Umbilical cord (tissue), 2 donors: ENCODE measurements around the gene CCM2L. TPM values are rescaled to one million over a fixed set of nuclear protein-coding genes. Genes with fewer than 3 reads are reported as not detected.
A peak's percentile ranks its signal among the peaks of the same experiment; 100 is the strongest.

Experiments used
- DNase-seq: peaks from one replicate; pipeline ENCODE4 v3.0.0-alpha.2; 2015; ENCODE audit warnings: low spot score
- total RNA-seq: library from RNA; depleted of rRNA; stranded (reverse); fragments of >200 nt; gene quantifications from one replicate; pipeline ENCODE4 v1.2.3, GENCODE V29; 2014; ENCODE audit warnings: low replicate concordance; ENCODE audit not compliant: insufficient read depth

The CCM2L gene
- total RNA-seq, 1 donor from 2014 or later, result 7.9 TPM

DNA sequence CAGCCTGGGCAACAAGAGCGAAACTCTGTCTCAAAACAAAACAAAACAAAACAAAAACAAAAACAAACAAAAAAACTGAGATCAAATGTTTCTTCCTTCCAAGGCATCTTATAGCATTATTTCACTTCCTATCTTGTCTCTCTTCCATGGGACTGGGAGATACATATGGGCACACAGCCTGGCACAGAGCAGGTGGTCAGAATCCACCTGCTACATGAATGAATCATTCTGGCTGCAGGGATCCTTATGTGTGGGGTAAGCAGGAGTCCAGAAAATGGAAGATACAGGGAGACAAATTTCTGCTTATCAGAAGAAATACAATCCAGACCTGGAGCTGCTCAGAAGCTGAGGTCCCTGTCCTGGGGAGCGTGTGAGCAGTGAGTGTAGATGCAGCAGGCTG lies 18.2 kb upstream of the CCM2L start:
- DNase-seq, result no peak

DNA sequence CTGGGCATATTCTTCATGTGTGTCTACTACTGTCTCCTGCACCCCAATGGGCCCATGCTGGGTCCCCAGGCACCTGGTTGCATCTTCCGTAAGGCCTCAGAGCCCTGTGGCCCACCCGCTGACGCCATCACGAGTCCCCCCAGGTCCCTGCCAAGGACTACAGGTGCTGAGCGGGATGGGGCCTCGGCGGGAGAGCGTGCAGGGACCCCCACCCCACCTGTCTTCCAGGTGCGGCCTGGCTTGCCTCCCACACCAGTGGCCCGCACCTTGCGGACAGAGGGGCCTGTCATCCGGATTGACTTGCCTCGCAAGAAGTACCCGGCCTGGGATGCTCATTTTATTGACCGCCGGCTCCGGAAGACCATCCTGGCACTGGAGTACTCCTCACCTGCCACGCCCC lies 13.2 kb upstream of the CCM2L start:
- no peak for DNase-seq

DNA sequence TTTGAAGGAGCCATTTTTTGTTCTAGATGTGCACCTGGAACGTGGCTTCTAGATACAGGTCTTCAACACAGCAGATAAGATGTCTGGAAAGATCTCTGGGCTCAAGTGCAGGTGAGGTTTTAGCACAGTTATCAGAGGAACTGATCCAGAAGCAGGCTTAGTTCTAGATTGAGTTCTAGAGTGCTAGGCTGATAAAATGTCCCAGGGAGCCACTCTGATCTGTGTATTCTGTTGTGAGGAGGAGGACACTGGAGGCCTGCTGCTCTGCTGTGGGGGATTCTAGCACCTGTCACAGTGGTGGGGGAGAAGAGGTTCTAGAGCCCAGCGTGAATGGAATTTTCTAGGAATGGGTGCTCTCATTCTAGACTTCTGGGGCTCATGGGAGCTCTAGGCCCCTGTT lies 12.0 kb upstream of the CCM2L start:
- DNase-seq, result no peak

DNA sequence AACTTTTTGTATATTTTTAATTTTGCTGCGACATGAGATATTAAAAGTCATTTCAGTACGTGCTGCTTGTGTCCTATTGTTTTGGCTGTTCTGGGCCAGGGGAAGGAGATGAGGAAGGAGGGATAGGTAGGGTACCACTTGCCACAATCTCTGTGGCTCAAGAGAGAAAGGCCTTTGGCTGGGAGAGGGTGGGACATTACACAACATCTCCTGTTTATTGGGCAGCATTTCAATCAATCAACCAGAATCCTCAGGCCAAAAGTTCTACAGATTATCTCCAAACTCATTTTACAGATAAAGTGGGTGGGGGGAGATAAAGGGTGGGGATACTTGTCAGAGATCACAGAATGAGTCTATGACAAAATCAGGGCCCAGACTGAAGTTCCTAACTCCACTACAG lies 6.9 kb upstream of the CCM2L start:
- DNase-seq, result no peak

DNA sequence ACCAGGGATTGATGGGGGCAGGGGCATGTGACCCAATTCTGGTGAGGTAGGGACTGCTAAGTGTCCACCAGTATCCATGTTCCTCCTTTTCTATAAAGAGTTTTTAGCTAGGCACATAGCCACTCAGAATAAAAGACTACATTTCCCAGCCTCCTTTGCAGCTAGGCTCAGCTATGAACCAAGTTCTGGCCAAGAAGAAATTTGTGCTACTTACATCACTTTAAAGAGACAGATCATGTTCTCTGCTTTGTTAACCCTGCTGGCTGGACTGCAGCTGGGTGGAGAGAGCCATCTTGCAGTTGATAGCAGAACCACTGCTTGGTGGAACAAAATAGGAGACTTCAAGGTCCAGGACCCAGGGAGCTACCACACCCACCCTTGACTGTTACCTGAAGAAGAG lies 5.3 kb upstream of the CCM2L start:
- DNase-seq, result no peak

DNA sequence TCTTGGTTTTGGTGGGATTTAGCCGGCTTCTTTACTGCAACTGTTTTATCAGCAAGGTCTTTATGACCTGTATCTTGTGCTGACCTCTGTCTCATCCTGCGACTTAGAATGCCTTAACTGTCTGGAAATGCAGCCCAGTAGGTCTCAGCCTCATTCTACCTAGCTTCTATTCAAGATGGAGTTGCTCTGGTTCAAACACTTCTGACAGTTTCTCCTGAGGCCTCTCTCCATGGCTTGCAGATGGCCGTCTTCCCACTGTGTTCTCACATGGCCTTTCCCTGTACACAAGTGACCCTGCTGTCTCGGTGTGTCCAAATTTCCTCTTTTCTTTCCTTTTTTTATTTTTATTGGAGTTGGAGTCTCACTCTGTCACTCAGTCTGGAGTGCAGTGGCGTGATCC lies 4.2 kb upstream of the CCM2L start:
- no peak for DNase-seq

DNA sequence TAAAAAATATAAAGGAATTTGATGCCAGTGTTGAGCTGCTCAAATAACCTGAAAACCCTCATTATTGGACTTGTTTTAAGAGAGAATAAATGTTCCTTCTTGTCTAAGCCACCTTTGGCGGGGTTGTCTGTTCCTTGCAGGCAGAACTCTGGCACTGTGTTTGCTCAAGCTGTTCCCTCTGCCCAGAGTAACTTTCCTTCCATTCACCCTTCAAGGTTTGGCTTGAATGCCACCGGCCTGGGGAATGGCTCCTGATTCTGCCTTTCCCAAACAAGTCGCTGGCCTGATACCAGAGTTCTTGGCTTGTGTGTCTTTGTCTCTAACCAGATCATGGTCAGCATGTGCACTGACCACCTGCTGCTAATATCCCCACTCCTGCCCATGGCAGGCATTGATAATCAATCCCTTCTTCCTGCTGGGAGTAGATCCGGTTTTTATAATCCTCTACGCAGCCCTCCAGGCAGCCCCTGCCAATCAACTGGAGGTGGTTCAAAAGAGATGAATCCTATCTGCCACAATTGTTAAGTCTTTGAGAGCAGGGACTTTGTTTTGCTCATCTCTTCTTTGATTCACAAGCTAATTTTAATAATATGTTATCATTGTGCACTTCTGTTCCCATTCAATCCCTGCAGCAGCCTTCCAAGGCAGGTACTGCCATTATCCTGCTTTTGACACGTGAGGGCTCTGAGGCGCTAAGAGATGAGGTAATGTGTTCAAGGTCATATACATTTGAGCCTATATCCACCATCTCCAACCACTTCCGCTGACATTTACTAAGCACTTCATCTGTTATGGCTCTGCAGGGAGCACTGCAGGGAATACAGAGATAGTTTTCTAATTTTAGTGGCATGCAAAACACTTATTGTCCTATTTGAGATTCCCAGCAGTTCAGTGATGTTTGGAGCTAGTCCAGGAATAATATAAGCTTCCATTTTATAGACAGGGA lies 3.1 kb upstream of the CCM2L start:
- no peak for DNase-seq

DNA sequence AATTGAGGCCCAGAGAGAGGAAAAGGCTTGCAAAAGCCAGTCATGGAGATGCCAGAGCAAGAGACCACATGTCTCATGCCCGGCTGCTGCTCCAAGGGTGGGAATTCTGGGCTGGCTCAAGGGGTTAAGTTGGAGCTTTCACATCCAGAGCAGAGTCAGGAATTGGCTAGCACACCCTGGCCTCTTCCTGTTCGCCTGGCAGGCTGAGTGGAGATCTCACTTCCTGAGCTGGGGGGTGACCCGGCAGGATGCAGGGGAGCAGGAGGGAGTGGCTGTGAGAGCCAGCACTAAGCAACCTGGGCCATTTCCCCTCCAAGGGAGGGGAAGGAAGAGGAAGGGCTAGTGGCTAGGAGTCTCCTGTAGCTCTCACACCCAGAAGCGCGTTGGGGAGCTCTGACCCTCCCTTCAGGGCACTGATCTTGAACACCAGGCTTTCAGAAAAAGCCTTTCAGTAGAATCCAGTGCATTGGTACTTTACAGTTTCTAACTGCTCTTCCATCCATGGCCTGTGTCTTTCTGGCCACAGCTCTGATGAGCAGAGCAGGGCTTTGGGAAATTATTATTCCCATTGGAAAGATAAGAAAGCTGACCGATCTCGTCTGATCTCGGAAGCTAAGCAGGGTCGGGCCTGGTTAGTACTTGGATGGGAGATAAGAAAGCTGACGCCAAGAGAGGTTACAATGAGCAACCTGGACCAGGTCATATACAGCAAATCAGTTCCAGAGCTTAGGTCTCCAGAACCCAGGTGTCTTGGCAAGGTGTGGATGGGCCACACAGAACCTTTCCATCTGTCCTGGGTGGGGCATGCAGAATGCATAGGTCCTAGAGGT lies 2.2 kb upstream of the CCM2L start:
- DNase-seq, result peak; percentile 40

DNA sequence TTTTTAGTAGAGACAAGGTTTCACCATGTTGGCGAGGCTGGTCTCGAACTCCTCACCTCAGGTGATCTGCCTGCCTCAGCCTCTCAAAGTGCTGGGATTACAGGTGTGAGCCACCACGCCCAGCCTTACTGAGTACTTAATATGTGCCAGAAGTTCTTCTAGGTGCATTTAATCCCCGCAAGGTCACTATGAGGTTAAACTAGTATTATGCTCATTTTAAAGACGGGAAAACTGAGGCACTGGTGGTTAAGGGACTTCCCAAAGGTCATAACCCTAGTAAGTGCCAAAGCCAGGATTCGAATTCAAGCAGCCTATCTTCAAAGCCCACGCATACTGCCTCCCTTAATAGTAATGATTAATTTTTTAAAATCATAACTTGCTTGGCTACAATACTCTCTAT lies 674 bp upstream of the CCM2L start:
- DNase-seq, result no peak

DNA sequence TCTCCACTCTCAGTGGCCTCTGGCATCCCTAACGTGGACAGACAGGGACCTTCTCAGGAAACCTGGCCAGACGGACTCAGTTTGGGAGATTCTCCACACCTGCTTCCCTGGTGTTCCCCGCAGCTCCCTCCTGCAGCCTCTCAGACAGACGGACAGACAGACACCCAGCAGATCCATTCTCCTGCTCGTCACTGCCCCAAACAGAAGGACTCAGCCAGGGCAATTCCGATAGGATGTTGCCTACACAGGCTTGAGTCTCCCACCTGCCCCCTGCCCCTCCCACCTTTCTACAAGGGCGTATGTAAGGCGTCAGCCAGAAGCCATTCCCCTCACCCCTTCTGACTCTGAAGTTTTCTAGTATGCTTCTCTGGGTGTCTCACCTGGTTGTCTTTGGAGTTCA lies 428 bp downstream of the CCM2L start:
- DNase-seq, result no peak

DNA sequence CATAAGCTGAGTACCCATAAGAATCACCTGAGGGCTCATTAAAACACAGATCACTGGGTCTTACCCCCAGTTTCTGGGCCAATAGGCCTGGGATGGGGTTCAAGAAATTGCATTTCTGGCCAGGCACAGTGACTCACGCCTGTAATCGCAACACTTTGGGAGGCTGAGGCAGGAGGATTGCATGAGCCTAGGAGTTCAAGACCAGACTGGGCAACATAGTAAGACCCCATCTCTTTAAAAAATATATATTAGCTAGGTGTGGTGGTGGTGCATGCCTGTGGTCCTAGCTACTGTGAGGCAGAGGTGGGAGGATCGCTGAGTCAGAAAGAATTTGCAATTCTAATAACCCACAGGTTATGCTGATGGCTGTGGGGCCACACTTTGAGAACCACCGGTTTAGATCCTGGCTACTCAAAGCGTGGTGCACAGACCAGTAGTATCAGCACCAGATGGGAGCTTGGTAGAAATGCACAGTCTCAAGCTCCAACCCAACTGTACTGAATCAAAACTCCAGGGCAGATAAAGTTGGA lies 2.0 kb downstream of the CCM2L start:
- DNase-seq, result no peak

DNA sequence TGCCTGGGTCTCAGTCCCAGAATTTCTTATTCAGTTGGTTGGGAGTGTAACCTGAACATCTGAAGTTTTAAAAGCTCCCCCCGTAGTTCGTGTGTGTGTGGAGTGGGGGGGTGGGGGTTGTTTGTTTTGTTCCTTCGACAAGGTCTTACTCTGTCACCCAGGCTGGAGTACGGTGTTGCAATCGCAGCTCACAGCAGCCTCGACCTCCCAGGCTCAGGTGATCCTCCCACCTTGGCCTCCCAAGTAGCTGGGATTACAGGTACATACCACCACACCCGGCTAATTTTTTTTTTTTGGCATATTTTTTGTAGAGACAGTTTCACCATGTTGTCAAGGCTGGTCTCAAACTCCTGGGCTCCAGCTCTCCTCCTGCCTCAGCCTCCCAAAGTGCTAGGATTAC lies 3.1 kb downstream of the CCM2L start:
- DNase-seq, result no peak

DNA sequence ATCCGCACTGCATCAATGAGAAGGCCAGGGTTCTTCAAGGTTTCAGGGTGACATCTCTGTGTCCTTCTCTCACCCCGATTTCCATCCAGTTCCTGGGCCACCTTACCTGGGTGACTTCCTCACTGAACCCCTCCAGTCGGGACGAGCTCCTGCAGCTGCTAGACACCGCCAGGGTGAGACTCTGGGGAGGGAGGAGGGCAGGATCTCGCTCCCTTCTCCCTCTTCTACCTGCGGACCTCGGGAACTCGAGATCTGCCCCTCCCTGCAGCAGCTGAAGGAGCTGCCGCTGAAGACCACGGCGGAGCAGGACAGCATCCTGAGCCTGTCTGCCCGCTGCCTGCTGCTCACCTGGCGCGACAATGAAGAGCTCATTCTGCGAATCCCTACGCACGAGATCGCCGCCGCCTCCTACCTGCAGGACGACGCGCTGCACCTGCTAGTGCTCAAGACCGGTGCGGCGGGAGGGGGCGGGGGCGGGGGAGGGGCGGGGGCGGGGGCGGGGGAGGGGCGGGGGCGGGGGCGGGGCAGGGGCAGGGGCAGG lies 7.5 kb downstream of the CCM2L start:
- no peak for DNase-seq

DNA sequence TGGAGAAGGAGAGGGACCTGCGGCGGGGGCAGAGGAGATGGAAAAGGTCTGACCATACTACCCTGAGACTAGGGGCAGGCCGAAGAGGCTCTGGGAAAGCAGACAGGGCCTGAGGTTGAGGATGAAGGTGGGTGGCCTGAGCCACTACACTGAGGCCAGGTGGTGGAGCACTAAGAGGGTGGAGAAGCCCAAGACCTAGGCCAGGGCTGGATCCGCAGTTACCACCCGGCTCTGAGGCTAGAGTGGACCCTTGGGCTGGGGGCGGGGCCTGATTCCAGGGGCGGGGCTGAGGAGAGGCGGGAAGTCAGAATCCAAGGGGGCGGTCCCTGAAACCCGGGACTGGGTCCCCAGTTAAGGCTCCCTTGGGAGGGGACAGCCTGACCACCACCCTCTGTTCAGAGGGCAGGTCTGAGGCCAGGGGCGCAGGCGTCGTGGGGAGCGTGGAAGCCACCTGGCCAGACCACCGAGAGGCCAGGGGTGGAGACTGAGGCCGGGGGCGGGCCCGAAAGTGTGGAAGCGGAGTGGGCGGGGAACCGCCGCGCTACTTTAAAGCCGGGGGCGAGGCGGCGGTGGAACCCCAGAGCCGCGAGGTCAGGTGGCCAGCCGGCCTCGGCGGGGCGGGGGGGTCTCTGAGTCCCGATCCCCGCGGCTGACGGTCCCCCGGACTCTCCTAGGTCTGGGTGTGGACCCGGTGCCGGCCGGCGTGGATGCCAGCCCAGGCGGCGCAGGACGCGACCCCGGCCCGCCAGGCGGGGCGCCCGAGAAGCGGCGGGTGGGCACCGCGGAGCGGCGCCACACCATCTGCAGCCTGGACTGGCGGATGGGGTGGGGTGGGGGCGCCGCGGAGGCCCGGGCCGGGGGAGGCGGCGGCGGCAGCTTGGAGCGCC lies 8.3 kb downstream of the CCM2L start:
- DNase-seq, result peak; percentile 22

DNA sequence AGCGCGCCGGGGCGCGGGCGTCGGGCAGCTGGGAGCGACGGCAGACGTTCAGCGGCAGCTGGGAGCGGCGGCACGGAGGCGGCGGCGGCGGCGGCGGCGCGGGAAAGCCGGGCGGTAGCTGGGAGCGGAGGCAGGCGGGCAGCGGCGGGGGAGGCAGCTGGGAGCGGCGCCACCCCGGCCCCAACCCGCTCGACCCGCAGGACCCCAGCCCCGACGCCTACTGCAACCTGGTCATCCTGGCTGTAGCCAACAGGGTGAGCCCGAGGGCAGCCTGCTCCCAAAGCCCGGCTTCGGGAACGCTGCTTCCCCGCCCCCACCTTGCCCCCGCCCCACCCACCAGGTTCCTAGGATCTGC lies 8.9 kb downstream of the CCM2L start:
- DNase-seq, result no peak

DNA sequence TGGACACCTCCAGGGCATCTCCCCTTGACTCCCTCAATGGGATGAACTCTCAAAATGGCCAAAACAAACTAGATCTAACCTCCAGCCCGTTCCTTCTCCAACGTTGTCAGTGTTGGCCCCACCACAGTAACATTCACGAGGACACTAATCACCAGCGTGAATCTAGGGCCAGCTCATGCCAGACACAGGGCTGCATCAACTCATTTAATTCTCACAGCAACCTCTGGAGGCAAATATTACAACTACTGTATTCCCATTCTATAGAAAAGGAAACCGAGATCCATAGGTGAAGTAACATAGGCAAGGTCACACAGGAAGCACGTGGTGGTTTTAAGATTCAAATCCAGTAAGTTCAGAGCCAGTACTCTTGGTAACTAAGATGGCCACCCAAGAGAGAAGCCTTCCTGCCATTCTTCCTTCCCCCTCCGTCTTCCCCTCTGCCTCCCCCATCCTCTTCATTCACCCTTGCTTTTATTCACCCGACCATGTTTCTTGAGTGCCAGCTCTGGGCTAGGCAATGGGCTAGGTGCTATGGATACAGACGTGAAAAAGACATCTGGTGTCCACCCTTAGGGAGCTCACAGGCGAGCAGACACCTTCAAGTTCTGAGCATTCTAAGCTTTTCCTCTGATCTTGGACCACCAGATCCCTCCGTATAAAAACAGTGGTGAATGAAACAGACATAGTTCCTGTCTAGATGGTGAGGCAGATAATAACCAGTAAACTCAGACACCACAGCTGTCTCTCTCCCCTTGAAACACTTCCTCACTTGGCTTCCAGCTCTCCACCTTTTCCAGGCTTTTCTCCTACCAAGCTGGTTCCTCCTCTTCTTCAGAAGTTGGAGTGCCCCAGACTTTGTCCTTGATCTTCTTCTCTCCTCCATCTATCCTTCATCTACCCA lies 9.6 kb downstream of the CCM2L start:
- no peak for DNase-seq

DNA sequence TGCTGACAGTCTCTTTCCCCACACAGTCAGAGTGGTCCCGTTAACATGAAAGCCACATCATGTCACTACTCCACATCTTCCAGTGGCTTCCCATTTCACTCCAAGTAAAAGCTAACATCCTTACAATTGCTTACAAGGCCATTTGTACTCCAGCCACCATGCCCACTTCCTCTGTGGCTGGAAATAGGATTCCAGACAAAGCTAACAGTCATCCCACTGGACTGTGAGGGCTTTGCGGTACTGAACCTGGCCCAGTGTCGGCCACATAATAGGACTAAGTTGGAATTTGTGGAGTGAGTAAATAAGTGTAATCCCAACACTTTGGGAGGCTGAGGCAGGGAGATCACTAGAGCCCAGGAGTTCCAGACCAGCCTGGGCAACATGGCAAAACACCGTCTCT lies 10.9 kb downstream of the CCM2L start:
- no peak for DNase-seq

DNA sequence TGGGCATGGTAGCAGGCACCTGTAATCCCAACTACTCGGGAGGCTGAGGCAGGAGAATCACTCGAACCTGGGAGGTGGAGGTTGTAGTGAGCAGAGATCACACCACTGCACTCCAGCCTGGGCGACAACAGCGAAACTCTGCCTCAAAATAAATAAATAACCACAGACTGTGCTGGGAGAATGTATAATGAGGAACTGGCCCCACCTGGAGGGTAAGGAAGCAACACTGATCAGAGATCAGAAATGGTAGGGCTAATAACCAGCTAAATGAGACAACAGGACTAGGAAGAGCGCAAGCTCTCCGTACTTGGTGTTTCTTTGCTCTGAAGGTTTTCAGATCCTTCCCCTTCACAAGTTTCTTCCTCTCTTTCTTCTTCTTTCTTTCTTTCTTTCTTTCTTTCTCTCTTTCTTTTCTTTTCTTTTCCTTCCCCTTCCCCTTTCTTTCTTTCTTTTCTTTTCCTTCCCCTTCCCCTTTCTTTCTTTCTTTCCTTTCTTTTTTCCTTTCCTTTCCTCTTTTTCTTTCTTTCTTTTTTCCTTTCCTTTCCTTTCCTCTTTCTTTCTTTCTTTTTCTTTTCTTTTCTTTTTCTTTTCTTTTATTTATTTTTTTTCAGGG lies 14.6 kb downstream of the CCM2L start:
- no peak for DNase-seq

DNA sequence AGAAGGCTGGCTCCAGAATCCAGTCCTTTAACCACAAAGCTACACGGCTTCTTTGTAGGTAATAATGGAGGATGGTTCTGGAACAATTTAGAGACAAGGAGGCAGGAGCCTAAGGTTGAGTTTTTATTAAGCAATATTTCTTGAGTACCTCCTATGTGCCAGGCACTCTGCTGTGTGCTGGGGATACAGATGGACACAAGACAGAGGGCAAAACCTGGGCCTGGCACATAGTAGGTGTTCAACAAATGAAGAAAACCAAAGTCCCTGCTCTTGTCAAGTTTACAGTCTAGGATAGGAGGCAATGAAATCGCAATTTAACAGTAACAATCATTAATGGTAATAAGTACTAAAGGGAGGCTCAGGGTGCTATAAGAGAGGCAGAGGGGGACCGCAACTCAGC lies 17.4 kb downstream of the CCM2L start:
- DNase-seq, result no peak
